Measurements from ENCODE around the gene DEDD. TPM values are rescaled to one million over a fixed set of nuclear protein-coding genes. Genes with fewer than 3 reads are reported as not detected.
"Not testable (repeated sequence)": the region's sequence is repeated elsewhere in the genome, so short reads cannot be mapped to it uniquely, and the experiment has no call there.

Gene DEDD
- total RNA-seq, 1 experiment from 2014 or later = 39.2 TPM

- TF ChIP-seq ZNF232 (CRISPR knock-in tag; IDR thresholded peaks at IDR 0.05) = peak; percentile 70; the same call in 1 of the 2 replicates
- TF ChIP-seq FOXP1 (CRISPR knock-in tag; IDR thresholded peaks at IDR 0.05; ENCODE audit: borderline replicate concordance) = peak; percentile 84
- no peak for TF ChIP-seq ZNF512 (CRISPR knock-in tag; IDR thresholded peaks at IDR 0.05; ENCODE audit: borderline replicate concordance)
These were observed 14.5 kb downstream of the DEDD start, which contains the start of the genes NIT1 and PFDN2 (continued) for GRCh38 chr1:161117759-161118581.

GRCh38 chr1:161115961-161116360, 16.5 kb downstream of the DEDD start:
- H3K27me3 Mint-ChIP-seq (ENCODE audit: low read depth); ATAC-seq; H3K9me3 Mint-ChIP-seq; POLR2A ChIA-PET; H3K27ac Mint-ChIP-seq; DNase-seq (ENCODE audit: low spot score): not testable (repeated sequence)
- CTCF ChIA-PET = interaction anchor here (0.9 kb wide), 1 partner anchor 85 kb away, joined by 3 read pairs; no protein-coding TSS in a partner anchor
- peak overlapping the region; percentile 96 for H3K4me3 Mint-ChIP-seq
- peaks cover 15% of the 10 kb centered on the region for H3K36me3 Mint-ChIP-seq
- H3K4me1 Mint-ChIP-seq = peaks cover 28% of the 10 kb centered on the region

GRCh38 chr1:161115132-161115711, 17.2 kb downstream of the DEDD start:
- H3K9me3 Mint-ChIP-seq = no peaks in the 10 kb centered on the region
- ATAC-seq (no peak), DNase-seq (ENCODE audit: low spot score) (no peak)
- peaks cover 28% of the 10 kb centered on the region for H3K4me1 Mint-ChIP-seq
- no peaks in the 10 kb centered on the region for H3K27me3 Mint-ChIP-seq (ENCODE audit: low read depth)
- ChIA-PET POLR2A (no interaction called here), CTCF (no interaction called here)
- H3K27ac Mint-ChIP-seq = 0 out of 2 replicates have a peak overlapping the region, but pooled peaks have one; percentile 26
- no peak for TF ChIP-seq TEAD4 (CRISPR knock-in tag; IDR thresholded peaks at IDR 0.05)
- TF ChIP-seq E2F4 (CRISPR knock-in tag; IDR thresholded peaks at IDR 0.05; ENCODE audit: borderline replicate concordance, low read depth) = no peak
- no peak for TF ChIP-seq ZSCAN18 (CRISPR knock-in tag; IDR thresholded peaks at IDR 0.05)
- no peak for TF ChIP-seq EMX1 (CRISPR knock-in tag; IDR thresholded peaks at IDR 0.05)
- no peak for TF ChIP-seq AR (CRISPR knock-in tag; IDR thresholded peaks at IDR 0.05)
- TF ChIP-seq PREB (CRISPR knock-in tag; IDR thresholded peaks at IDR 0.05; ENCODE audit: borderline replicate concordance) = no peak
- no peak for TF ChIP-seq OVOL2 (CRISPR knock-in tag; IDR thresholded peaks at IDR 0.05; ENCODE audit: borderline replicate concordance)
- TF ChIP-seq ELF4 (CRISPR knock-in tag; IDR thresholded peaks at IDR 0.05; ENCODE audit: low read depth) = no peak
- TF ChIP-seq CBFB (CRISPR knock-in tag; IDR thresholded peaks at IDR 0.05; ENCODE audit: low read depth) = no peak
- no peak for TF ChIP-seq ZNF219 (CRISPR knock-in tag; IDR thresholded peaks at IDR 0.05; ENCODE audit: borderline replicate concordance)
- TF ChIP-seq ZNF121 (CRISPR knock-in tag; IDR thresholded peaks at IDR 0.05) = no peak
- no peak for TF ChIP-seq SMAD4 (CRISPR knock-in tag; IDR thresholded peaks at IDR 0.05)
- H3K36me3 Mint-ChIP-seq = peaks cover 9% of the 10 kb centered on the region
- H3K4me3 Mint-ChIP-seq = no peak overlapping the region

All from WTC11 (cell line).